SK-N-SH (cell line): ENCODE measurements around the gene SSTR4.

Experiments
- EP300 ChIP-seq, 2 experiments: IDR thresholded peaks; 2 replicates each; pipeline versions ENCODE4 v1.4.0 to v1.6.1; 2012; ENCODE audit warnings: borderline replicate concordance in 1 of 2, low read depth in 1 of 2, low read length in 1 of 2
- FOXM1 ChIP-seq: IDR thresholded peaks from 2 replicates; pipeline ENCODE4 v1.4.0; 2012; ENCODE audit warnings: low read depth, mild to moderate bottlenecking
- JUND ChIP-seq: IDR thresholded peaks from 2 replicates; pipeline ENCODE4 v1.4.0; 2012
- RAD21 ChIP-seq: IDR thresholded peaks from 2 replicates; pipeline ENCODE4 v1.6.1; 2012; ENCODE audit warnings: mild to moderate bottlenecking, low read length
- SIN3A ChIP-seq: IDR thresholded peaks from 2 replicates; pipeline ENCODE4 v1.6.1; 2012; ENCODE audit warnings: low read depth, mild to moderate bottlenecking, low read length, moderate library complexity, borderline replicate concordance
- TAF1 ChIP-seq: IDR thresholded peaks from 2 replicates; pipeline ENCODE4 v1.6.1; 2012; ENCODE audit warnings: low read depth, mild to moderate bottlenecking, low read length, moderate library complexity, borderline replicate concordance
- TEAD4 ChIP-seq: IDR thresholded peaks from 2 replicates; pipeline ENCODE4 v1.4.0; 2012; ENCODE audit warnings: mild to moderate bottlenecking, borderline replicate concordance; ENCODE audit not compliant: insufficient read depth
- YY1 ChIP-seq: IDR thresholded peaks from 2 replicates; pipeline ENCODE4 v1.4.0; 2012; ENCODE audit warnings: low read depth, mild to moderate bottlenecking
- TF ChIP-seq, protein P1 (sequence below): fragments of 200-600 bp; sonication (generic); IDR thresholded peaks from 2 replicates; pipeline ENCODE4 v1.6.1; 2017; ENCODE audit warnings: antibody characterized with exemption, mild to moderate bottlenecking, moderate library complexity
- TF ChIP-seq, protein P2 (sequence below): IDR thresholded peaks from 2 replicates; pipeline ENCODE4 v1.6.1; 2012; ENCODE audit warnings: mild to moderate bottlenecking, low read depth, low read length, moderate library complexity

DNA sequence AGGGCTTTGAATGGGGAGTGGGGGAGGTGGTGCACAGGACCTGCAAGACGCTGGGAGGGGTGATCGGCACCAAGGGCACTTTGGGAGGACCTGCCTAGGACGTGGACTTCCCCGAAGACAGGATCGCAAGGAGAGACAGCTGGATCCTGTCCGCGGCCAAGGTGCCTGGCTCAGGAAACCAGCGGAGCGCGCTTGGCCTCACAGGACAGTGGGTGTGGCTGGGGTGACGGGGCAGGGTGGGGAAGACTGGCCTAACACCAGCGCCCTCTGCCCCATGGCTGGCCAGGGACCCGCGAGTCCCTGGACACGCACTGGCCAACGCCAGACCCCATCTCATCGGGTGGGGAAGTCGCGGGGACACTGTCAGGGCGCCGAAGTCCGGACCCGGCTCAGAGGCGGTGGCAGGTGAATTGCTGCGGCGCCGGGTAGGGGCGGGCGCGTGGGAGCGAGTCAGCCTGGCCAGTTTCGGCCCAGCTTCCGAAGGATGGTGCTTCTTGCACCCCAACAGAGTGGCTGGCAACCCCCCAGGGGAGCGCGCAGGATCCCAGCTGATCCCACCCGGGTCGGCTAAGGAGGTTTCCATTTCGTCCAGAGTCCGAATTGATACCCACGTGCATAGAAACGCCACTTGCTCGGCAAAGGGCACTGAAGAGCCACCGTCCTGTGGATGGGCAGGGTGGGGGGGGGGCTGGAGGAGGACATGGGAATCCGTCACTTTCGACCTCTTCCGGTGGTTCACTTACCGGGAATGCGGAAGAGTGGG, 15.1 kb downstream of the SSTR4 start:
- TF ChIP-seq JUND (no peak), SIN3A (no peak), YY1 (no peak), FOXM1 (no peak), EP300 (IDR thresholded peaks at IDR 0.05; ENCODE audit: borderline replicate concordance in 1 of 2, low read depth in 1 of 2, low read length in 1 of 2) (no peak), TAF1 (no peak), TEAD4 (no peak), RAD21 (no peak)
- TF ChIP-seq, protein P1, sequence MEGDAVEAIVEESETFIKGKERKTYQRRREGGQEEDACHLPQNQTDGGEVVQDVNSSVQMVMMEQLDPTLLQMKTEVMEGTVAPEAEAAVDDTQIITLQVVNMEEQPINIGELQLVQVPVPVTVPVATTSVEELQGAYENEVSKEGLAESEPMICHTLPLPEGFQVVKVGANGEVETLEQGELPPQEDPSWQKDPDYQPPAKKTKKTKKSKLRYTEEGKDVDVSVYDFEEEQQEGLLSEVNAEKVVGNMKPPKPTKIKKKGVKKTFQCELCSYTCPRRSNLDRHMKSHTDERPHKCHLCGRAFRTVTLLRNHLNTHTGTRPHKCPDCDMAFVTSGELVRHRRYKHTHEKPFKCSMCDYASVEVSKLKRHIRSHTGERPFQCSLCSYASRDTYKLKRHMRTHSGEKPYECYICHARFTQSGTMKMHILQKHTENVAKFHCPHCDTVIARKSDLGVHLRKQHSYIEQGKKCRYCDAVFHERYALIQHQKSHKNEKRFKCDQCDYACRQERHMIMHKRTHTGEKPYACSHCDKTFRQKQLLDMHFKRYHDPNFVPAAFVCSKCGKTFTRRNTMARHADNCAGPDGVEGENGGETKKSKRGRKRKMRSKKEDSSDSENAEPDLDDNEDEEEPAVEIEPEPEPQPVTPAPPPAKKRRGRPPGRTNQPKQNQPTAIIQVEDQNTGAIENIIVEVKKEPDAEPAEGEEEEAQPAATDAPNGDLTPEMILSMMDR: no peak
- TF ChIP-seq, protein P2, sequence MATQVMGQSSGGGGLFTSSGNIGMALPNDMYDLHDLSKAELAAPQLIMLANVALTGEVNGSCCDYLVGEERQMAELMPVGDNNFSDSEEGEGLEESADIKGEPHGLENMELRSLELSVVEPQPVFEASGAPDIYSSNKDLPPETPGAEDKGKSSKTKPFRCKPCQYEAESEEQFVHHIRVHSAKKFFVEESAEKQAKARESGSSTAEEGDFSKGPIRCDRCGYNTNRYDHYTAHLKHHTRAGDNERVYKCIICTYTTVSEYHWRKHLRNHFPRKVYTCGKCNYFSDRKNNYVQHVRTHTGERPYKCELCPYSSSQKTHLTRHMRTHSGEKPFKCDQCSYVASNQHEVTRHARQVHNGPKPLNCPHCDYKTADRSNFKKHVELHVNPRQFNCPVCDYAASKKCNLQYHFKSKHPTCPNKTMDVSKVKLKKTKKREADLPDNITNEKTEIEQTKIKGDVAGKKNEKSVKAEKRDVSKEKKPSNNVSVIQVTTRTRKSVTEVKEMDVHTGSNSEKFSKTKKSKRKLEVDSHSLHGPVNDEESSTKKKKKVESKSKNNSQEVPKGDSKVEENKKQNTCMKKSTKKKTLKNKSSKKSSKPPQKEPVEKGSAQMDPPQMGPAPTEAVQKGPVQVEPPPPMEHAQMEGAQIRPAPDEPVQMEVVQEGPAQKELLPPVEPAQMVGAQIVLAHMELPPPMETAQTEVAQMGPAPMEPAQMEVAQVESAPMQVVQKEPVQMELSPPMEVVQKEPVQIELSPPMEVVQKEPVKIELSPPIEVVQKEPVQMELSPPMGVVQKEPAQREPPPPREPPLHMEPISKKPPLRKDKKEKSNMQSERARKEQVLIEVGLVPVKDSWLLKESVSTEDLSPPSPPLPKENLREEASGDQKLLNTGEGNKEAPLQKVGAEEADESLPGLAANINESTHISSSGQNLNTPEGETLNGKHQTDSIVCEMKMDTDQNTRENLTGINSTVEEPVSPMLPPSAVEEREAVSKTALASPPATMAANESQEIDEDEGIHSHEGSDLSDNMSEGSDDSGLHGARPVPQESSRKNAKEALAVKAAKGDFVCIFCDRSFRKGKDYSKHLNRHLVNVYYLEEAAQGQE: no peak
